ENCODE measurements around the gene KRT3.

DNA sequence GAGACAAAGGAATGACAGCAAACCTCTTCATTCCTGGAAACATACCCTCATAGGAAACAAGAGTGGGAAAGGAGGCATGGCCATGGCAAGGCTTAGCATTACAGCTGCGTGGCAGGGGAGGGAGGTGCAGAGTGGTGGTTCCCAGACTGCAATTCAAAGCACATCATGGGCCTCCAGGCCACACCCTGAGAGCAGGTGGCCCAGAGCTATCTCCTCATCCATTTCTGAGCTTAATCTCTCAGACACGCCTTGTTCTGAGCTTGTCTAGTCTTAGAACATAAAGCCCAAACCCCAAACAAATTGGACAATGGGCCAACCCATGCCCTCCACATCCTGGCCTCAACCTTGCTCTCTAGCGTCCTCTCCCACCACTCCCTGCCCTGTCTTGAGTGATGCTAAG is 5.9 kb upstream of the KRT3 start:
- TF ChIP-seq, protein P1, sequence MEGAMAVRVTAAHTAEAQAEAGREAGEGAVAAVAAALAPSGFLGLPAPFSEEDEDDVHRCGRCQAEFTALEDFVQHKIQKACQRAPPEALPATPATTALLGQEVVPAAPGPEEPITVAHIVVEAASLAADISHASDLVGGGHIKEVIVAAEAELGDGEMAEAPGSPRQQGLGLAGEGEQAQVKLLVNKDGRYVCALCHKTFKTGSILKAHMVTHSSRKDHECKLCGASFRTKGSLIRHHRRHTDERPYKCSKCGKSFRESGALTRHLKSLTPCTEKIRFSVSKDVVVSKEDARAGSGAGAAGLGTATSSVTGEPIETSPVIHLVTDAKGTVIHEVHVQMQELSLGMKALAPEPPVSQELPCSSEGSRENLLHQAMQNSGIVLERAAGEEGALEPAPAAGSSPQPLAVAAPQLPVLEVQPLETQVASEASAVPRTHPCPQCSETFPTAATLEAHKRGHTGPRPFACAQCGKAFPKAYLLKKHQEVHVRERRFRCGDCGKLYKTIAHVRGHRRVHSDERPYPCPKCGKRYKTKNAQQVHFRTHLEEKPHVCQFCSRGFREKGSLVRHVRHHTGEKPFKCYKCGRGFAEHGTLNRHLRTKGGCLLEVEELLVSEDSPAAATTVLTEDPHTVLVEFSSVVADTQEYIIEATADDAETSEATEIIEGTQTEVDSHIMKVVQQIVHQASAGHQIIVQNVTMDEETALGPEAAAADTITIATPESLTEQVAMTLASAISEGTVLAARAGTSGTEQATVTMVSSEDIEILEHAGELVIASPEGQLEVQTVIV (CRISPR knock-in tag; IDR thresholded peaks at IDR 0.05; ENCODE audit: borderline replicate concordance), result no peak
- TF ChIP-seq RHOXF2B (CRISPR knock-in tag; conservative IDR thresholded peaks at IDR 0.05) (no peak), KDM1A (IDR thresholded peaks at IDR 0.05) (no peak), MYC (IDR thresholded peaks at IDR 0.05; ENCODE audit: low read depth, low read length) (no peak), MYC (CRISPR knock-in tag; IDR thresholded peaks at IDR 0.05; ENCODE audit: borderline replicate concordance, low read depth) (no peak), SP1 (CRISPR knock-in tag; IDR thresholded peaks at IDR 0.05) (no peak), EZH2 (IDR thresholded peaks at IDR 0.05; ENCODE audit: borderline replicate concordance, low read depth, low read length) (no peak)
- TF ChIP-seq, protein P2, sequence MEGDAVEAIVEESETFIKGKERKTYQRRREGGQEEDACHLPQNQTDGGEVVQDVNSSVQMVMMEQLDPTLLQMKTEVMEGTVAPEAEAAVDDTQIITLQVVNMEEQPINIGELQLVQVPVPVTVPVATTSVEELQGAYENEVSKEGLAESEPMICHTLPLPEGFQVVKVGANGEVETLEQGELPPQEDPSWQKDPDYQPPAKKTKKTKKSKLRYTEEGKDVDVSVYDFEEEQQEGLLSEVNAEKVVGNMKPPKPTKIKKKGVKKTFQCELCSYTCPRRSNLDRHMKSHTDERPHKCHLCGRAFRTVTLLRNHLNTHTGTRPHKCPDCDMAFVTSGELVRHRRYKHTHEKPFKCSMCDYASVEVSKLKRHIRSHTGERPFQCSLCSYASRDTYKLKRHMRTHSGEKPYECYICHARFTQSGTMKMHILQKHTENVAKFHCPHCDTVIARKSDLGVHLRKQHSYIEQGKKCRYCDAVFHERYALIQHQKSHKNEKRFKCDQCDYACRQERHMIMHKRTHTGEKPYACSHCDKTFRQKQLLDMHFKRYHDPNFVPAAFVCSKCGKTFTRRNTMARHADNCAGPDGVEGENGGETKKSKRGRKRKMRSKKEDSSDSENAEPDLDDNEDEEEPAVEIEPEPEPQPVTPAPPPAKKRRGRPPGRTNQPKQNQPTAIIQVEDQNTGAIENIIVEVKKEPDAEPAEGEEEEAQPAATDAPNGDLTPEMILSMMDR (IDR thresholded peaks at IDR 0.05 in 2 of 3, conservative IDR thresholded peaks at IDR 0.05 in 1 of 3; ENCODE audit: insufficient read depth in 2 of 3, low read depth in 1 of 3, low read length in 3 of 3), result no peak
